H1 (cell line): ENCODE data around the gene UBE2I. TPM values are rescaled to one million over a fixed set of nuclear protein-coding genes. Genes with fewer than 3 reads are reported as not detected.

Source experiments
- MAX ChIP-seq: IDR thresholded peaks from 2 replicates; pipeline ENCODE4 v1.6.1; 2012; ENCODE audit warnings: inconsistent platforms
- polyA plus RNA-seq, 7 experiments: library from polyadenylated mRNA; depleted of rRNA in 3 of 7; stranded (reverse) in 5 of 7; unstranded in 2 of 7; fragments of >200 nt in 5 of 7; fragments of 200-250 nt in 2 of 7; gene quantifications; 1 replicate in 5 of 7; 2 replicates in 1 of 7; 4 replicates in 1 of 7; pipeline versions ENCODE4 v1.2.1 to v1.2.3, GENCODE V29; 2011 to 2013; ENCODE audit warnings: missing spikeins in 2 of 7, mixed read lengths in 2 of 7
- total RNA-seq: library from RNA; stranded (reverse); fragmentation: NEBNext Ultra II Directional; extraction: Animal tissue kit (Norgen Biotek cat#: 25700); gene quantifications from 2 replicates; pipeline ENCODE4 v1.2.1, GENCODE V29; 2021

Gene UBE2I
- total and polyA plus RNA-seq, 2 of the 8 experiments (the other 6 are each of a cell fraction or from before 2014, with no cell fraction given): 148 to 268 TPM

DNA sequence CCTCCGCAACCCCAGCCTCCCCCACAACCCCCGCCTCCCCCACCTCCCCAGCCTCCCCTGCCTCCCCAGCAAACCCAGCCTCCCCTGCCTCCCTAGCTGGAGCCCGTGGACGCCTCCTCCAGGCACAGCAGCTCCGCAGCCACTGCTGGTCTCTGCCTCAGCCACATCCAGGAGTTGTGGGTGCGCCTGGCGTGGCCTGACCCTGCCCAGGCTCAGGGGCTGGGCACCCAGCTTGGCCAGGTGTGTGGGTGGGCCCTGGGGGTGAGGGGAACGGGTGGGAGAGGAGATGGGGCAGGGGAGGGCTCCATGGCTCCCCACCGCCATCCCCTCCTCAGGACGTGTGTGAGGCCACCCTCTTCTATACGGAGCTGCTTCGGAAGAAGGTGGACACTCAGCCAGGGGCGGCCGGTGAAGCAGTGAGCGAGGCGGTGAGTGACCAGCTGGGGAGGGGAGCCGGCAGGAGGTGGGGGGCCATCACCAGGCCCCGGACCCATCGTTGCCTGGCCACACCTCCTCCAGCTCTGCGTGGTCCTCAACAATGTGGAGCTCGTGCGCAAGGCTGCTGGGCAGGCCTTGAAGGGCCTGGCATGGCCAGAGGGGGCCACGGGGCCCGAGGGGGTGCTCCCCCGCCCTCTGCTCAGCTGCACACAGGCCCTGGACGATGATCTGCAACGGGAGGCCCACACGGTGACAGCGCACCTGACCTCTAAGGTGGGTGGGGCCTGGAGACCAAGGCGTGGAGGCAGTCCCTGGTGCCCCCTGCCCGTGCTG lies 36.4 kb downstream of the UBE2I start (continued):
- TF ChIP-seq MAX: no peak
- TF ChIP-seq, all 59 proteins: peak for 0
